Measurements from ENCODE around the gene DHX38.
"Not testable (repeated sequence)": the region's sequence is repeated elsewhere in the genome, so short reads cannot be mapped to it uniquely, and the experiment has no call there.

DHX38 gene

GRCh38 chr16:72051818-72052217 lies 41.8 kb upstream of the DHX38 start:
- TF ChIP-seq POLR2AphosphoS5 (IDR thresholded peaks at IDR 0.05; ENCODE audit: low read depth, low read length) = no peak
- no peak for TF ChIP-seq REST (IDR thresholded peaks at IDR 0.05; ENCODE audit: insufficient read depth in 1 of 2, low read depth in 2 of 2, low read length in 2 of 2)
- no peak for TF ChIP-seq TAF1 (IDR thresholded peaks at IDR 0.05; ENCODE audit: borderline replicate concordance, insufficient read depth, low read length)
- no peak for TF ChIP-seq FOXP2 (optimal IDR thresholded peaks at IDR 0.05; ENCODE audit: borderline replicate concordance, extremely low read depth, extremely low read length, insufficient read depth)
- no peak for TF ChIP-seq SIN3A (IDR thresholded peaks at IDR 0.05; ENCODE audit: borderline replicate concordance, insufficient read depth, low read length)

- TF ChIP-seq TAF1 (IDR thresholded peaks at IDR 0.05; ENCODE audit: borderline replicate concordance, insufficient read depth, low read length); SIN3A (IDR thresholded peaks at IDR 0.05; ENCODE audit: borderline replicate concordance, insufficient read depth, low read length); POLR2AphosphoS5 (IDR thresholded peaks at IDR 0.05; ENCODE audit: low read depth, low read length): not testable (repeated sequence)
Observed at GRCh38 chr16:72054254-72054847, 39.3 kb upstream of the DHX38 start, which contains the start of gene HP. Gene HP (plus strand): TSS chr16:72054505. CDS start chr16:72054653, 148 bp downstream.

GRCh38 chr16:72055911-72056310 lies 37.7 kb upstream of the DHX38 start:
- TF ChIP-seq REST (IDR thresholded peaks at IDR 0.05; ENCODE audit: insufficient read depth in 1 of 2, low read depth in 2 of 2, low read length in 2 of 2) (no peak), TAF1 (IDR thresholded peaks at IDR 0.05; ENCODE audit: borderline replicate concordance, insufficient read depth, low read length) (no peak), FOXP2 (optimal IDR thresholded peaks at IDR 0.05; ENCODE audit: borderline replicate concordance, extremely low read depth, extremely low read length, insufficient read depth) (no peak), POLR2AphosphoS5 (IDR thresholded peaks at IDR 0.05; ENCODE audit: low read depth, low read length) (no peak), SIN3A (IDR thresholded peaks at IDR 0.05; ENCODE audit: borderline replicate concordance, insufficient read depth, low read length) (no peak)

- TF ChIP-seq POLR2AphosphoS5 (IDR thresholded peaks at IDR 0.05; ENCODE audit: low read depth, low read length) (no peak), SIN3A (IDR thresholded peaks at IDR 0.05; ENCODE audit: borderline replicate concordance, insufficient read depth, low read length) (no peak), TAF1 (IDR thresholded peaks at IDR 0.05; ENCODE audit: borderline replicate concordance, insufficient read depth, low read length) (no peak), FOXP2 (optimal IDR thresholded peaks at IDR 0.05; ENCODE audit: borderline replicate concordance, extremely low read depth, extremely low read length, insufficient read depth) (no peak), REST (IDR thresholded peaks at IDR 0.05; ENCODE audit: insufficient read depth in 1 of 2, low read depth in 2 of 2, low read length in 2 of 2) (no peak)
Observed at GRCh38 chr16:72060405-72060804, 33.2 kb upstream of the DHX38 start.

- TF ChIP-seq REST (IDR thresholded peaks at IDR 0.05; ENCODE audit: insufficient read depth in 1 of 2, low read depth in 2 of 2, low read length in 2 of 2) = no peak
- TF ChIP-seq TAF1 (IDR thresholded peaks at IDR 0.05; ENCODE audit: borderline replicate concordance, insufficient read depth, low read length) = no peak
- TF ChIP-seq SIN3A (IDR thresholded peaks at IDR 0.05; ENCODE audit: borderline replicate concordance, insufficient read depth, low read length) = no peak
- no peak for TF ChIP-seq FOXP2 (optimal IDR thresholded peaks at IDR 0.05; ENCODE audit: borderline replicate concordance, extremely low read depth, extremely low read length, insufficient read depth)
Observed at GRCh38 chr16:72061564-72061963, 32.1 kb upstream of the DHX38 start.

Measured in PFSK-1 (cell line).